GM23338 (cell line): ENCODE measurements around the gene MAP3K4. TPM values are rescaled to one million over a fixed set of nuclear protein-coding genes. Genes with fewer than 3 reads are reported as not detected.

Experiments used
- ATAC-seq: fragments of 200-7000 bp; cut with Tn5 transposase; 3 replicates; pipeline ENCODE4 v1.9.1; 2020
- DNase-seq: peaks from one replicate; pipeline ENCODE4 v3.0.0-alpha.2; 2015; ENCODE audit warnings: low spot score
- H2AFZ ChIP-seq: fragments of 200-600 bp; sonication (generic); 2 replicates; pipeline ENCODE4 v1.8.0; 2016; ENCODE audit warnings: antibody characterized with exemption, mild to moderate bottlenecking, moderate library complexity
- H3F3A ChIP-seq: fragments of 200-600 bp; sonication (generic); replicated peaks from 2 replicates; pipeline ENCODE4 v1.8.0; 2017; ENCODE audit warnings: antibody characterized with exemption, mixed run types, low read depth
- H3K27ac ChIP-seq: fragments of 200-600 bp; sonication (generic); 2 replicates; pipeline ENCODE4 v1.6.1; 2016; ENCODE audit warnings: low read depth
- H3K27me3 ChIP-seq: fragments of 200-600 bp; sonication (generic); 2 replicates; pipeline ENCODE4 v1.8.0; 2016; ENCODE audit warnings: mild to moderate bottlenecking, mixed run types, moderate library complexity; ENCODE audit not compliant: insufficient read depth
- H3K36me3 ChIP-seq: fragments of 200-600 bp; sonication (generic); 2 replicates; pipeline ENCODE4 v1.8.0; 2016; ENCODE audit warnings: mild to moderate bottlenecking; ENCODE audit not compliant: insufficient read depth
- H3K4me1 ChIP-seq: fragments of 200-600 bp; sonication (generic); 2 replicates; pipeline ENCODE4 v1.8.0; 2016; ENCODE audit warnings: mild to moderate bottlenecking, moderate library complexity; ENCODE audit not compliant: insufficient read depth
- H3K4me2 ChIP-seq: fragments of 200-600 bp; sonication (generic); 2 replicates; pipeline ENCODE4 v1.7.1; 2017; ENCODE audit warnings: mixed run types
- H3K4me3 ChIP-seq: fragments of 200-600 bp; sonication (generic); 2 replicates; pipeline ENCODE4 v1.6.1; 2016; ENCODE audit warnings: mixed run types
- H3K79me2 ChIP-seq: fragments of 200-600 bp; sonication (generic); replicated peaks from 2 replicates; pipeline ENCODE4 v1.8.0; 2017; ENCODE audit warnings: mild to moderate bottlenecking; ENCODE audit not compliant: insufficient read depth
- H3K9me2 ChIP-seq: fragments of 200-600 bp; sonication (generic); 2 replicates; pipeline ENCODE4 v1.8.0; 2017; ENCODE audit not compliant: insufficient read depth
- H4K20me1 ChIP-seq: fragments of 200-600 bp; sonication (generic); replicated peaks from 2 replicates; pipeline ENCODE4 v1.8.0; 2017; ENCODE audit warnings: mild to moderate bottlenecking; ENCODE audit not compliant: insufficient read depth
- H3K27ac Mint-ChIP-seq: 2 replicates; pipeline ENCODE4 v1.8.0; 2020; ENCODE audit warnings: inconsistent platforms, mild to moderate bottlenecking, moderate library complexity, mixed read lengths
- H3K27me3 Mint-ChIP-seq: 3 replicates; pipeline ENCODE4 v1.8.0; 2022; ENCODE audit warnings: low read depth, mild to moderate bottlenecking, moderate library complexity, mixed read lengths, inconsistent platforms; ENCODE audit not compliant: insufficient read depth, poor library complexity
- H3K36me3 Mint-ChIP-seq: 3 replicates; pipeline ENCODE4 v1.8.0; 2021; ENCODE audit warnings: low read depth, mild to moderate bottlenecking, inconsistent platforms, moderate library complexity, mixed read lengths
- H3K4me1 Mint-ChIP-seq: 3 replicates; pipeline ENCODE4 v1.8.0; 2020; ENCODE audit warnings: mild to moderate bottlenecking, inconsistent platforms, mixed read lengths
- H3K4me3 Mint-ChIP-seq: 3 replicates; pipeline ENCODE4 v1.8.0; 2021; ENCODE audit warnings: moderate library complexity, mild to moderate bottlenecking, inconsistent platforms, mixed read lengths
- H3K9me3 Mint-ChIP-seq: 3 replicates; pipeline ENCODE4 v1.8.0; 2020; ENCODE audit warnings: moderate library complexity, mild to moderate bottlenecking, inconsistent platforms, mixed read lengths
- CREB1 ChIP-seq: fragments of 250-450 bp; sonication (Bioruptor Pico); IDR thresholded peaks from 2 replicates; pipeline ENCODE4 v1.5.0; 2020; ENCODE audit warnings: low read depth, mild to moderate bottlenecking, moderate library complexity
- EZH2phosphoT487 ChIP-seq: fragments of 200-600 bp; sonication (generic); IDR thresholded peaks from one replicate; pipeline ENCODE4 v1.8.1; 2018; ENCODE audit warnings: antibody characterized with exemption; ENCODE audit not compliant: unreplicated experiment
- JUNB ChIP-seq: IDR thresholded peaks from one replicate; pipeline ENCODE4 v1.6.1; 2016; ENCODE audit warnings: antibody characterized with exemption; ENCODE audit not compliant: unreplicated experiment
- NANOG ChIP-seq: IDR thresholded peaks from 2 replicates; pipeline ENCODE4 v1.6.1; 2016; ENCODE audit warnings: antibody characterized with exemption, borderline replicate concordance
- REST ChIP-seq: IDR thresholded peaks from one replicate; pipeline ENCODE4 v1.6.1; 2018; ENCODE audit warnings: antibody characterized with exemption; ENCODE audit not compliant: unreplicated experiment
- STAT1 ChIP-seq: IDR thresholded peaks from one replicate; pipeline ENCODE4 v1.6.1; 2016; ENCODE audit warnings: antibody characterized with exemption; ENCODE audit not compliant: unreplicated experiment
- polyA plus RNA-seq: library from polyadenylated mRNA; unstranded; fragments of >200 nt; fragmentation: Nextera tagmentation; extraction: Ambion mirVana; gene quantifications from 2 replicates; pipeline ENCODE4 v1.2.1, GENCODE V29; 2016
- total RNA-seq: library from RNA; depleted of rRNA; stranded (reverse); fragments of >200 nt; shearing (Covaris generic); gene quantifications from 2 replicates; pipeline ENCODE4 v1.2.3, GENCODE V29; 2014
- TF ChIP-seq, protein P1 (sequence below): fragments of 250-450 bp; sonication (Bioruptor Pico); IDR thresholded peaks from 2 replicates; pipeline ENCODE4 v1.5.0; 2020; ENCODE audit warnings: mild to moderate bottlenecking, moderate library complexity

MAP3K4 gene
- total and polyA plus RNA-seq, 2 experiments from 2014 or later = 44.4 to 48.8 TPM

GRCh38 chr6:160978141-160978901 lies 13.2 kb upstream of the MAP3K4 start:
- Histone ChIP-seq H3K27me3 (no peaks in the 10 kb centered on the region), H3K4me2 (no peak overlapping the region), H3K4me1 (0 out of 2 replicates have a peak, but pooled peaks cover 5% of the 10 kb centered on the region), H3K36me3 (peaks cover 4% of the 10 kb centered on the region), H3F3A (no peaks in the 10 kb centered on the region), H4K20me1 (no peaks in the 10 kb centered on the region), H3K79me2 (no peaks in the 10 kb centered on the region), H3K4me3 (no peak overlapping the region), H2AFZ (no peak overlapping the region), H3K27ac (no peak overlapping the region), H3K9me2 (0 out of 2 replicates have a peak, but pooled peaks cover 7% of the 10 kb centered on the region)
- no peak for ATAC-seq
- no peak for TF ChIP-seq REST
- no peak for TF ChIP-seq STAT1
- no peak for TF ChIP-seq JUNB
- H3K9me3 Mint-ChIP-seq = peaks cover 29% of the 10 kb centered on the region
- H3K36me3 Mint-ChIP-seq = peaks cover 22% of the 10 kb centered on the region
- peaks cover 24% of the 10 kb centered on the region for H3K4me1 Mint-ChIP-seq
- H3K27ac Mint-ChIP-seq = no peak overlapping the region
- DNase-seq = no peak
- H3K27me3 Mint-ChIP-seq = peaks cover 3% of the 10 kb centered on the region
- no peak overlapping the region for H3K4me3 Mint-ChIP-seq

- Histone ChIP-seq H3F3A (no peaks in the 10 kb centered on the region), H4K20me1 (no peaks in the 10 kb centered on the region), H3K4me1 (no peaks in the 10 kb centered on the region), H3K4me2 (no peak overlapping the region), H3K36me3 (peaks cover 12% of the 10 kb centered on the region), H3K27ac (no peak overlapping the region), H3K4me3 (no peak overlapping the region), H2AFZ (no peak overlapping the region), H3K27me3 (no peaks in the 10 kb centered on the region), H3K9me2 (0 out of 2 replicates have a peak, but pooled peaks cover 7% of the 10 kb centered on the region), H3K79me2 (no peaks in the 10 kb centered on the region)
- Mint-ChIP-seq H3K27ac (no peak overlapping the region), H3K27me3 (peaks cover 7% of the 10 kb centered on the region), H3K9me3 (peaks cover 37% of the 10 kb centered on the region), H3K4me3 (no peak overlapping the region), H3K36me3 (peaks cover 30% of the 10 kb centered on the region), H3K4me1 (peaks cover 17% of the 10 kb centered on the region)
- DNase-seq (no peak), ATAC-seq (no peak)
- TF ChIP-seq CREB1 (CRISPR knock-in tag) (no peak), EZH2phosphoT487 (no peak), NANOG (no peak)
- TF ChIP-seq, protein P1, sequence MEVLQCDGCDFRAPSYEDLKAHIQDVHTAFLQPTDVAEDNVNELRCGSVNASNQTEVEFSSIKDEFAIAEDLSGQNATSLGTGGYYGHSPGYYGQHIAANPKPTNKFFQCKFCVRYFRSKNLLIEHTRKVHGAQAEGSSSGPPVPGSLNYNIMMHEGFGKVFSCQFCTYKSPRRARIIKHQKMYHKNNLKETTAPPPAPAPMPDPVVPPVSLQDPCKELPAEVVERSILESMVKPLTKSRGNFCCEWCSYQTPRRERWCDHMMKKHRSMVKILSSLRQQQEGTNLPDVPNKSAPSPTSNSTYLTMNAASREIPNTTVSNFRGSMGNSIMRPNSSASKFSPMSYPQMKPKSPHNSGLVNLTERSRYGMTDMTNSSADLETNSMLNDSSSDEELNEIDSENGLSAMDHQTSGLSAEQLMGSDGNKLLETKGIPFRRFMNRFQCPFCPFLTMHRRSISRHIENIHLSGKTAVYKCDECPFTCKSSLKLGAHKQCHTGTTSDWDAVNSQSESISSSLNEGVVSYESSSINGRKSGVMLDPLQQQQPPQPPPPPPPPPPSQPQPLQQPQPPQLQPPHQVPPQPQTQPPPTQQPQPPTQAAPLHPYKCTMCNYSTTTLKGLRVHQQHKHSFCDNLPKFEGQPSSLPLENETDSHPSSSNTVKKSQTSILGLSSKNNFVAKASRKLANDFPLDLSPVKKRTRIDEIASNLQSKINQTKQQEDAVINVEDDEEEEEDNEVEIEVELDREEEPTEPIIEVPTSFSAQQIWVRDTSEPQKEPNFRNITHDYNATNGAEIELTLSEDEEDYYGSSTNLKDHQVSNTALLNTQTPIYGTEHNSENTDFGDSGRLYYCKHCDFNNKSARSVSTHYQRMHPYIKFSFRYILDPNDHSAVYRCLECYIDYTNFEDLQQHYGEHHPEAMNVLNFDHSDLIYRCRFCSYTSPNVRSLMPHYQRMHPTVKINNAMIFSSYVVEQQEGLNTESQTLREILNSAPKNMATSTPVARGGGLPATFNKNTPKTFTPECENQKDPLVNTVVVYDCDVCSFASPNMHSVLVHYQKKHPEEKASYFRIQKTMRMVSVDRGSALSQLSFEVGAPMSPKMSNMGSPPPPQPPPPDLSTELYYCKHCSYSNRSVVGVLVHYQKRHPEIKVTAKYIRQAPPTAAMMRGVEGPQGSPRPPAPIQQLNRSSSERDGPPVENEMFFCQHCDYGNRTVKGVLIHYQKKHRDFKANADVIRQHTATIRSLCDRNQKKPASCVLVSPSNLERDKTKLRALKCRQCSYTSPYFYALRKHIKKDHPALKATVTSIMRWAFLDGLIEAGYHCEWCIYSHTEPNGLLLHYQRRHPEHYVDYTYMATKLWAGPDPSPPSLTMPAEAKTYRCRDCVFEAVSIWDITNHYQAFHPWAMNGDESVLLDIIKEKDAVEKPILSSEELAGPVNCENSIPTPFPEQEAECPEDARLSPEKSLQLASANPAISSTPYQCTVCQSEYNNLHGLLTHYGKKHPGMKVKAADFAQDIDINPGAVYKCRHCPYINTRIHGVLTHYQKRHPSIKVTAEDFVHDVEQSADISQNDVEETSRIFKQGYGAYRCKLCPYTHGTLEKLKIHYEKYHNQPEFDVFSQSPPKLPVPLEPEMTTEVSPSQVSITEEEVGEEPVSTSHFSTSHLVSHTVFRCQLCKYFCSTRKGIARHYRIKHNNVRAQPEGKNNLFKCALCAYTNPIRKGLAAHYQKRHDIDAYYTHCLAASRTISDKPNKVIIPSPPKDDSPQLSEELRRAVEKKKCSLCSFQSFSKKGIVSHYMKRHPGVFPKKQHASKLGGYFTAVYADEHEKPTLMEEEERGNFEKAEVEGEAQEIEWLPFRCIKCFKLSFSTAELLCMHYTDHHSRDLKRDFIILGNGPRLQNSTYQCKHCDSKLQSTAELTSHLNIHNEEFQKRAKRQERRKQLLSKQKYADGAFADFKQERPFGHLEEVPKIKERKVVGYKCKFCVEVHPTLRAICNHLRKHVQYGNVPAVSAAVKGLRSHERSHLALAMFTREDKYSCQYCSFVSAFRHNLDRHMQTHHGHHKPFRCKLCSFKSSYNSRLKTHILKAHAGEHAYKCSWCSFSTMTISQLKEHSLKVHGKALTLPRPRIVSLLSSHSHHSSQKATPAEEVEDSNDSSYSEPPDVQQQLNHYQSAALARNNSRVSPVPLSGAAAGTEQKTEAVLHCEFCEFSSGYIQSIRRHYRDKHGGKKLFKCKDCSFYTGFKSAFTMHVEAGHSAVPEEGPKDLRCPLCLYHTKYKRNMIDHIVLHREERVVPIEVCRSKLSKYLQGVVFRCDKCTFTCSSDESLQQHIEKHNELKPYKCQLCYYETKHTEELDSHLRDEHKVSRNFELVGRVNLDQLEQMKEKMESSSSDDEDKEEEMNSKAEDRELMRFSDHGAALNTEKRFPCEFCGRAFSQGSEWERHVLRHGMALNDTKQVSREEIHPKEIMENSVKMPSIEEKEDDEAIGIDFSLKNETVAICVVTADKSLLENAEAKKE (CRISPR knock-in tag) = no peak
Observed at GRCh38 chr6:160979061-160979708, 12.4 kb upstream of the MAP3K4 start.
